Stimulated activated CD4-positive, alpha-beta T cell treated with anti-CD3 and anti-CD28 coated beads, TNF-alpha, amount 100 ng/mL, for 48 hours (primary cell): Measurements from ENCODE around the gene PALLD.
A peak's percentile ranks its signal among the peaks of the same experiment; 100 is the strongest.
"Not testable (repeated sequence)": the region's sequence is repeated elsewhere in the genome, so short reads cannot be mapped to it uniquely, and the experiment has no call there.

Experiments
- DNase-seq, 3 donors: peaks; one replicate each; pipeline ENCODE4 v3.0.0-alpha.2; 2020; ENCODE audit warnings: low read depth in 3 of 3

Gene PALLD

DNA sequence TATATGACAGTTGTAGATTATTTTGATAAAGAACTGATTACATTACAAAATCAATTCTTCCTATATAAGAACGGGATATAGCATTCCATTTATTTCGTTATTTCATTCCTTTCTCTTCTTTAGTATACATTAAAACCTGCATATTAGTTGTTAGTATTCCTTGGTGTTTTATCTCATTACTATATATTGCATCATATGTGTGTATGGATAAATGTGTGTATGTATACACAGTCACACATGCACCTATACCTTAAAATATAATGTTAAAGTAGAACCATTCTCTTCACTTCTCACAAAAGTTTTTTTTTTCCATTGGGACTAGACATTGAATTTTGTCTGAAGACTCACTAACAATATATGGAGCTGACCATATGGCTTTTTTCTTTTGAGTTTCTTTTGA, 5.3 kb upstream of the PALLD start:
- DNase-seq: no peak

- no peak for DNase-seq
These were observed 1.4 kb downstream of the PALLD start for GRCh38 chr4:168498251-168498650.

- DNase-seq: no peak
These were observed 2.4 kb downstream of the PALLD start for GRCh38 chr4:168499241-168499640.

GRCh38 chr4:168501407-168501806, 4.6 kb downstream of the PALLD start:
- DNase-seq: no peak

GRCh38 chr4:168502861-168503260, 6.0 kb downstream of the PALLD start:
- DNase-seq: no peak

DNA sequence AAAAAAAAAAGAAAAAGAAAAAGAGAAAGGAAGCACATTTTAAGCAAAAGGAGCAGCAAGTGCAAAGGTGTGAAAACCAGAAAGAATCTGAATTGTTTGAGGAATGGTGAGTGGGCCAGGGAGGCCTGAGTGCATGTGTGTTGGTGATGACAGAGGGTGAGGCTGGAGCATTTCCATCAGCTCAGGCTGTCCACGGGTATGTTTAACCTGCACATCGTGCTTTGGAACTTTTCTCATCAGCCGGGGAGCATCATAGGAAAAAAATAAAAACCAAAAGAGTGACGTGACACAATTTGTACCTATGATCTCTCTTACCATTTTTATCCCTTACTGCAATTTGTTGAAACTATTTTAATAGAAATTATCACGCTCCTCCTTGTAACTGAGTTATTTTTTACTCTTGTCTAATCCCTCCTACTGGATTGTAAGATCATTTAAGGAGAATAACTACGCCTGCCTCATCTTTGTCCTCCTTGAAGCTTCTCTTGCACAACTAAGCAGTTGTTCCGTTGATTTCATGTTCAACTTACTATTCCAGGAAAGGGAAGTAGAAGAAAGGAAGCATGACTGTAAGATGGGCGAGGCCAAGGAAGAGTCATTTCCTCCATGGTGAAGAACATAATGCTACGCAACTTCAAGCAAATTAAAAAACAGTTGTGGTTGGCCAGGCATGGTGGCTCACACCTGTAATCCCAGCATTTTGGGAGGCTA, 7.0 kb downstream of the PALLD start:
- no peak for DNase-seq

DNA sequence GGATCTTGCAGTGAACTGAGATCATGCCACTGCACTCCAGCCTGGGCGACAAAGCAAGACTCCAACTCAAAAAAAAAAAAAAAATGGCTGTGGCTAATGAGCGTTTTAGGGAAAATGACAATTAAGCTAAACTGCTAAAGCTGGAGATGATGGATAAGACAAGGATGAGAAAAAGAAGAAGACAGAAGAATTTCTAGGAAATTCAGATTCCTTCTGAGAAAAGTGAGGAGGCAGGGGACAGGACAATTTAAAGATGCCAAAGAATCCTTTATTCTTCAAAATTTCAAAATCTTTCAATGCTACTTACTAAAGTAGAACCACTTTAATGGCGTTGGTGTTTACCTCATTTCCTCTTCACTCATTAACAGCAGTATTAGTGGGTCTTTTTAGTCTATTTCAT, 7.7 kb downstream of the PALLD start:
- no peak for DNase-seq

DNA sequence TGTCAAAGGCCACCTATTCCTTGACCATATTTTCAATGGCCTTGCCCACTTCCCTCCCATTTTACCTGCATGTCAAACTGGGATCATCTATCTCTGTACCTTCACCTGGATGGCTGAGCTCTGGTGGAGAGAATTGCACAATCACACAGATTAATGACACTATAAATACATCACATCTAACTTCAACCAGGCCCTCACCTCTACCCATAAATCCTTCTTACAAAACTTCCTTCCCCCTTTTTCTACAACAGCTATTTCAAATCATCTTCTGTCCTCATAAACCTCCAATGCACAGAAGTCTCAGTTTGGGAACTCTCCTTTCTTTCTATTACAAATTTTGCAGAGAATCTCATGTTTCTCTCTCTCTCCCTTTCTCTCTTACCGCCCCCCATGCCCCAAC, 9.2 kb downstream of the PALLD start:
- DNase-seq: no peak

- DNase-seq: no peak
These were observed 10.4 kb downstream of the PALLD start for GRCh38 chr4:168507178-168507815.

GRCh38 chr4:168508683-168509082, 11.8 kb downstream of the PALLD start:
- DNase-seq: no peak

DNA sequence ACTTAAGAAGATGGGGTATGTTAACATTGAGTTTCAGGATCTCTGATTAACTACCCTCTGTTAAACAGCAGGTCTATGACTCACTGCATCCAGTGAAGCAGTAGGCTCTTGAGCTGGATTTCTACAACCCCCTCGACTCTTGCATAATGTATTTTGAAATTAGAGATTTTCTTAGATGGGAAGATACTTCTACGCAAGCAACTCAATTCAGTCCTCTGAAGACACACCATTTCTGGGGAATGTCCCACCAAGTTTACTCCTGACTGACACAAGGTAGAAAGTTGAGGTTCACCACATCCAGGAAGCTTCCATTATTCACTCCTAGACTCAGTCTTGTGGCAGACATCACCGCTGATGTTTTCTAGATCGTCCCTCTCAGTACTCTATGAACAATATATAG, 12.9 kb downstream of the PALLD start:
- peak in 2 of 3 donors; percentile 12 to 29 for DNase-seq

DNA sequence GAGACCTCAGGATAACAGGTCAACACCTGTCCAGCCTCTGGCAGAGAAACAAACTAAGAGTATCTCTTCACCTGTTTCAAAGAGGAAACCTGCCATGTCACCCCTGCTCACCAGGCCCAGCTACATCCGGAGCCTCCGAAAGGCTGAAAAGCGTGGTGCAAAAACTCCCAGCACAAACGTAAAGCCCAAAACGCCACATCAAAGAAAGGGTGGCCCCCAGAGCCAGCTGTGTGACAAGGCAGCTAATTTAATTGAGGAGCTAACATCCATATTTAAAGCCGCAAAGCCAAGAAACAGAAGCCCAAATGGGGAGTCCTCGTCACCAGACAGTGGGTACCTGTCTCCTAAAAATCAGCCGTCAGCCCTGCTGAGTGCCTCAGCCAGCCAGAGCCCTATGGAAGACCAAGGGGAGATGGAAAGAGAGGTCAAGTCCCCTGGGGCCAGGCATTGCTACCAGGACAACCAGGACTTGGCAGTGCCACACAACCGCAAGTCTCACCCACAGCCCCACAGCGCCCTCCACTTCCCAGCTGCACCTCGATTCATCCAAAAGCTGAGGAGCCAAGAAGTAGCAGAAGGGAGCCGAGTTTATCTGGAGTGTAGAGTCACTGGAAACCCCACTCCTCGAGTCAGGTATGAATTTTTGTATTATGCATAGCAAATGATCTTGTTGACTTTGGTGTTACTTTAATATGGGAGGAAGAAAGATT, 15.1 kb downstream of the PALLD start:
- DNase-seq: peak; percentile 9 to 45 (median 26)

GRCh38 chr4:168513826-168514225, 17.0 kb downstream of the PALLD start:
- DNase-seq: not testable (repeated sequence)

GRCh38 chr4:168514249-168514852, 17.5 kb downstream of the PALLD start:
- no peak for DNase-seq

DNA sequence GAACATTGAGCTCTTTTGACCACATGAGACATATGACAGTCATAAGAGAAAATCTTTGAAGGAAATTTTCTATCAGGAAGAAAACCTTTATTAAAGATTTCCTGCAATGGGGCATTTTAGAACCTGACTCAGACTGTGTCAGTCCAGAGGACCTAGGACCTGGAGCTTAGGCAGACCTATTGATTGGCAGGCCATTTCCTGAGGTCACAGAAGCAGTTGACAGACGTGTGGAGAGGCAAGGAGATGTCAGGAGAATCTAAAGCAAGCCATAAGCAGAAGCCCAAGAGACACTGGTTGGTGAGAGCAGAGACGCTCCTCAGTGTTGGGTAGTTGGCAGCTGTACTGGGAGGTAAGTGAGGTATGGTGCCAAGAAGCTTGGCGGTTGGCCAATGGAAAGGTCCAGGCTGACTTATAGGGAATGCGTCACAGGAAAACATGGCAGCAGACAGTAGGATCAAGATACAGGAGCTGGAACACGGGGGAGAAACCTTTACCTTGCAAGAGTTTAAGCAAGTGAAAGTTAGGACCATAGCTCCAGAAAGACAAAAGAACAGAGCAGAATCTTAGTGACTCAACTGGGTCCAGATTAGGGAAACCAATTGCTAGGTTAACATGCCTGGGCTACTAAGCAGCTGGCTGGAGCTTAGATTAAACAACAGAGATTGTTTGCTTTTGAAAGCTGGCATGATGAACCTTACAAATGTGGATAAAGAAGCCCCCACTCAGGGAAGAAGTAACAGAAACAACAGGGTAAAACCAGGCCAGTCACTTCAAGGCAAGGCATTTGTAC, 18.6 kb downstream of the PALLD start:
- DNase-seq: no peak

DNA sequence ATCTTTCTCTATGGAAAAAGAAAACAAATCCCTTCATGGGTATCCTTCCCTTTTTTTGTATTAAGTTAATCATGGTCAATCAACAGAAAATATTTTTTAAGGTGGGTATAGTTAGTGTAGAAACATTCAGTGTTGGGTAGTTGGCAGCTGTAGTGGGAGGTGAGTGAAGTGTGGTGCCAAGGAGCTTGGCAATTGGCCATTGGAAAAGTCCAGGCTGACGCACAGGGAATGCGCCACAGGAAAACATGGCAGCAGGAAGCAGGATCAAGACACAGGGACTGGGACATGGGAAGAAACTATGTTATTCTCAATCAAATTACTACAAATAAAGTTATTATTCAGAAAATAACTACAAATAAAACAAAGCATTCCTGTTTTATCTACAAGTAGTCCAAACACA, 20.0 kb downstream of the PALLD start:
- DNase-seq: no peak

DNA sequence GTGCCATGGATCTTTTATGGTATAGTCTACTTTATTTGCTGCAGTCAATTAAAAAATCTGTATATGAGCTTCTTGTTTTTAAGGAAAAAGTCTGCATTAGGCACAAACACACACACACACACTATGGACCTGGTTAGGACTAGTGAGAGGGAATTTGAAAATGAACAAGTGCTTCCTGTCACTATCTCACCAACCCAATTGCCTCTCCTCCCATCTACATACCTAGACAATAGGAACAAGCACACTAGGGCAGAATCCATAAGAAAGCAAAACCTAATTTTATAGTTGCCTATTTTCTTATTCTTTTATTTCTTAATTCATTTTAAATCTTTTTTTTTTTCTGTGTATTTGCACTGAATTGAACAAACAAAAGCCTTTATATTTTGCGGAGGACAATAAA, 22.7 kb downstream of the PALLD start:
- DNase-seq: no peak

DNA sequence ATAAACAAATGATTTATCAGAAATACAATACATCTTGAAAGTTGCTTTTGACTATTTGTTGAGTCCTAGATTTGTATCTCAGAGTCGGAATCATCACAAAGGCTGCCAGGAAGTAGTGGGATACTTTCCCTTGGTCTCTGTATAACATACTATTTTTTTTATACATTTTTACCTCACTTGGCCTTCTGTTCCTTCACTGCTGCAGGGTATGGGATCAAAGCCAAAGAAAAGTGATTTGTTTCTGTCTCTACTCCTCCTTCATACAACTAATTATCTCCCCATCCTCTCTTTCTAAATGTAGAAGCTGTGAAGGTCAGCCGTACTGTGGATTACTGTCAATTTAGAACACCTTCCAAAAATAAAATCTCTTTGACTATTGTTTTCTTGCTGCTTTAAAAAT, 24.9 kb downstream of the PALLD start:
- DNase-seq: no peak

DNA sequence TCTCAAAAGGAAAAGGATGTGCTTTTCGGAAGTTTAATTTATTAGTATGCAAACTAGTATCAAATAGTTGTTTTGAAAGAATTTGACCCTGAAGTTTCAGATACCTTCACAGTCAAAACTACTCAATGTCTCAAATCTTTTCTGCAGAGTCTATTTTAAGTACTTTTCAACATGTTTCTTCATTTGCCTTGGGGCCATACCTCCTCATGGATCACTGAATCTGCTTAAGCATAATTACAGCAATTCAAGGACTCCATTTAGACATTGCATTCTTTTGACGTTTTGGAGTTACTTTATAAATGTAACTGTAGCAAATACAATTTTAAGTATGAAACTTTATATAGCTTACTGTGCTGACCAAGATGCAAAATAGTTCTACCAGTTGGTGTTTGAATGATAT, 25.5 kb downstream of the PALLD start:
- no peak for DNase-seq

GRCh38 chr4:168522829-168523489, 26.1 kb downstream of the PALLD start:
- no peak for DNase-seq

DNA sequence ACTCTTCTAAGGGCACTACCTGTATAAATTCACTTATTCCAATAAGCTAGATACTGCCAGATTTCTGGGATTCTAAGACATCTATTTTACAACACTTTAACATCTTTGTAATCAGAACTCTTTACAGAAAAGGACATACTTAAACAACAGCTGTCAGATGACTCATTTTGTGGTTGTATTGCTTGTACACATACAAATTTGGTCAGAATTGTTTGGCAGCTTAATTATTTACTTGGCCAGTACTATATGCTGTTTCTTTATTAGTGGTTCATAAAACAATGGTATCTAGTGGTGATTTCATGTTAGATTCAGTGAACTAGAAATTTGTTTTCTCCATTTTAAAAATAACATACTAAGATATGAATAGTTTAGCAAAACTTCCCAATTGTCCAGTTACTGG, 27.2 kb downstream of the PALLD start:
- DNase-seq: no peak
